Measurements from ENCODE around the gene CFAP99. TPM values are rescaled to one million over a fixed set of nuclear protein-coding genes. Genes with fewer than 3 reads are reported as not detected.

CFAP99 gene
- total RNA-seq, 1 donor from 2014 or later, result not detected

- Mint-ChIP-seq H3K27ac (ENCODE audit: unreplicated experiment) (no peak overlapping the region), H3K9me3 (ENCODE audit: low read depth) (no peaks in the 10 kb centered on the region), H3K36me3 (ENCODE audit: low read depth) (no peaks in the 10 kb centered on the region), H3K4me3 (ENCODE audit: unreplicated experiment) (no peak overlapping the region), H3K4me1 (ENCODE audit: low read depth) (no peaks in the 10 kb centered on the region), H3K27me3 (ENCODE audit: low read depth) (no peaks in the 10 kb centered on the region)
- DNase-seq (ENCODE audit: low spot score), result no peak
- TF ChIP-seq, protein P1, sequence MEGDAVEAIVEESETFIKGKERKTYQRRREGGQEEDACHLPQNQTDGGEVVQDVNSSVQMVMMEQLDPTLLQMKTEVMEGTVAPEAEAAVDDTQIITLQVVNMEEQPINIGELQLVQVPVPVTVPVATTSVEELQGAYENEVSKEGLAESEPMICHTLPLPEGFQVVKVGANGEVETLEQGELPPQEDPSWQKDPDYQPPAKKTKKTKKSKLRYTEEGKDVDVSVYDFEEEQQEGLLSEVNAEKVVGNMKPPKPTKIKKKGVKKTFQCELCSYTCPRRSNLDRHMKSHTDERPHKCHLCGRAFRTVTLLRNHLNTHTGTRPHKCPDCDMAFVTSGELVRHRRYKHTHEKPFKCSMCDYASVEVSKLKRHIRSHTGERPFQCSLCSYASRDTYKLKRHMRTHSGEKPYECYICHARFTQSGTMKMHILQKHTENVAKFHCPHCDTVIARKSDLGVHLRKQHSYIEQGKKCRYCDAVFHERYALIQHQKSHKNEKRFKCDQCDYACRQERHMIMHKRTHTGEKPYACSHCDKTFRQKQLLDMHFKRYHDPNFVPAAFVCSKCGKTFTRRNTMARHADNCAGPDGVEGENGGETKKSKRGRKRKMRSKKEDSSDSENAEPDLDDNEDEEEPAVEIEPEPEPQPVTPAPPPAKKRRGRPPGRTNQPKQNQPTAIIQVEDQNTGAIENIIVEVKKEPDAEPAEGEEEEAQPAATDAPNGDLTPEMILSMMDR (IDR thresholded peaks at IDR 0.05), result no peak
Observed at GRCh38 chr4:2443061-2443730, 24.4 kb downstream of the CFAP99 start.

GRCh38 chr4:2443956-2444740 lies 25.4 kb downstream of the CFAP99 start:
- Mint-ChIP-seq H3K27me3 (ENCODE audit: low read depth) (no peaks in the 10 kb centered on the region), H3K9me3 (ENCODE audit: low read depth) (no peaks in the 10 kb centered on the region), H3K36me3 (ENCODE audit: low read depth) (no peaks in the 10 kb centered on the region), H3K4me1 (ENCODE audit: low read depth) (no peaks in the 10 kb centered on the region), H3K4me3 (ENCODE audit: unreplicated experiment) (no peak overlapping the region), H3K27ac (ENCODE audit: unreplicated experiment) (no peak overlapping the region)
- DNase-seq (ENCODE audit: low spot score), result no peak
- TF ChIP-seq, protein P1 (IDR thresholded peaks at IDR 0.05), result no peak

DNA sequence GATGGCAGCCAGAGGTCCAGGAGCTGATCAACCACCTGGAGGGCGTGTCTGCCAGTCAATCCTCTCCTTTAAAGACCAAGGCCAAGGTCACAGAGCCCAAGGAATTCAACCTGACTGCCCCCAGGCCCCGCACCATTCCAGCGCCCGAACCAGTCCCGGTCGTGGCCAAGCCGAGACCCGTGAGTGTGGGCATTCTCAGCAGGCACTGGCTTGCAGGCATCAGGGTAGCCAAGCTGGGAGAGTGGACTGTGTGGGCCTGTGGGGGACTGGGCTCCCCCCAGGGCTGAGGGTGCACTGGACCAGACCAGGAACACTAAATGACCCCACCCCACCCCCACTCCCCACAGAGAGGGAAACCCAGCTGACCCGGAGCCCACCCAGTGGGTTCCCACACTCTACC lies 26.4 kb downstream of the CFAP99 start:
- H3K4me3 Mint-ChIP-seq (ENCODE audit: unreplicated experiment), result no peak overlapping the region
- DNase-seq (ENCODE audit: low spot score), result no peak
- no peaks in the 10 kb centered on the region for H3K36me3 Mint-ChIP-seq (ENCODE audit: low read depth)
- TF ChIP-seq, protein P1 (IDR thresholded peaks at IDR 0.05), result no peak
- H3K9me3 Mint-ChIP-seq (ENCODE audit: low read depth), result no peaks in the 10 kb centered on the region
- H3K4me1 Mint-ChIP-seq (ENCODE audit: low read depth), result no peaks in the 10 kb centered on the region
- no peaks in the 10 kb centered on the region for H3K27me3 Mint-ChIP-seq (ENCODE audit: low read depth)
- no peak overlapping the region for H3K27ac Mint-ChIP-seq (ENCODE audit: unreplicated experiment)

- no peaks in the 10 kb centered on the region for H3K4me1 Mint-ChIP-seq (ENCODE audit: low read depth)
Observed at GRCh38 chr4:2445571-2445970, 26.8 kb downstream of the CFAP99 start.

More at GRCh38 chr4:2445571-2445970, 26.8 kb downstream of the CFAP99 start:
- TF ChIP-seq, protein P1 (IDR thresholded peaks at IDR 0.05), result no peak
- no peaks in the 10 kb centered on the region for H3K9me3 Mint-ChIP-seq (ENCODE audit: low read depth)
- no peaks in the 10 kb centered on the region for H3K36me3 Mint-ChIP-seq (ENCODE audit: low read depth)
- no peak for DNase-seq (ENCODE audit: low spot score)
- H3K27me3 Mint-ChIP-seq (ENCODE audit: low read depth), result no peaks in the 10 kb centered on the region
- H3K4me3 Mint-ChIP-seq (ENCODE audit: unreplicated experiment), result no peak overlapping the region
- no peak overlapping the region for H3K27ac Mint-ChIP-seq (ENCODE audit: unreplicated experiment)
